Tibial nerve (tissue), 4 donors: ENCODE results near the gene RIN3. TPM values are rescaled to one million over a fixed set of nuclear protein-coding genes. Genes with fewer than 3 reads are reported as not detected.
A peak's percentile ranks its signal among the peaks of the same experiment; 100 is the strongest.

Experiments used
- DNase-seq, 2 donors: peaks; one replicate each; pipeline ENCODE4 v3.0.0-alpha.2; 2019; ENCODE audit warnings: low spot score in 2 of 2
- H3K27ac ChIP-seq, 4 donors: fragments of 200-600 bp; sonication (generic) in 3 of 4; one replicate each; pipeline ENCODE4 v1.5.1; 2017 to 2019; ENCODE audit warnings: mild to moderate bottlenecking in 1 of 4
- H3K27me3 ChIP-seq, 2 donors: fragments of 200-600 bp; sonication (generic) in 1 of 2; one replicate each; pipeline versions ENCODE4 v1.5.1 to v1.6.0; 2017 to 2019
- H3K36me3 ChIP-seq, 3 donors: fragments of 200-600 bp; sonication (generic); one replicate each; pipeline ENCODE4 v1.5.1; 2018 to 2019
- H3K4me1 ChIP-seq, 4 donors: fragments of 200-600 bp; sonication (generic) in 3 of 4; one replicate each; pipeline ENCODE4 v1.5.1; 2017 to 2019
- H3K4me3 ChIP-seq, 4 donors: fragments of 200-600 bp; sonication (generic) in 3 of 4; one replicate each; pipeline ENCODE4 v1.5.1; 2017 to 2019; ENCODE audit warnings: mild to moderate bottlenecking in 1 of 4, moderate library complexity in 1 of 4
- H3K9me3 ChIP-seq, 4 donors: fragments of 200-600 bp; sonication (generic) in 3 of 4; one replicate each; pipeline ENCODE4 v1.5.1; 2017 to 2019
- EP300 ChIP-seq, 2 donors: sonication (generic); formaldehyde crosslinking; IDR thresholded peaks; one replicate each; pipeline ENCODE4 v1.6.1; 2017; ENCODE audit warnings: antibody characterized with exemption in 2 of 2, mild to moderate bottlenecking in 1 of 2
- POLR2A ChIP-seq, 2 donors: fragments of 450-650 bp; IDR thresholded peaks; one replicate each; pipeline ENCODE4 v1.6.1; 2017; ENCODE audit warnings: antibody characterized with exemption in 2 of 2, mild to moderate bottlenecking in 2 of 2, moderate library complexity in 2 of 2
- WGBS, 2 donors: methylation state at CpG; one replicate each; pipeline ENCODE4 v1.1.5; 2018; 5-methylcytosine and 5-hydroxymethylcytosine counted together
- total RNA-seq, 4 donors: library from RNA; depleted of rRNA; stranded (reverse); fragments of >200 nt; gene quantifications; one replicate each; pipeline ENCODE4 v1.1.0, GENCODE V29; 2016
- TF ChIP-seq, protein P1 (sequence below), 5 experiments: fragments of 200-600 bp in 3 of 5; fragments of 450-650 bp in 2 of 5; sonication (generic) in 3 of 5; IDR thresholded peaks; one replicate each; pipeline ENCODE4 v1.5.1; 2016 to 2019; ENCODE audit warnings: antibody characterized with exemption in 5 of 5, mild to moderate bottlenecking in 3 of 5, moderate library complexity in 2 of 5

RIN3 gene
- total RNA-seq, 4 donors from 2014 or later: 14.2 to 34.2 (median 15.5) TPM

- H3K27me3 ChIP-seq: no peaks in the 10 kb centered on the region
- peaks cover 0 to 10% (median 0%) of the 10 kb centered on the region in 4 donors for H3K4me1 ChIP-seq
- H3K36me3 ChIP-seq: no peaks in the 10 kb centered on the region
- H3K4me3 ChIP-seq: no peak overlapping the region
- no peaks in the 10 kb centered on the region for H3K9me3 ChIP-seq
- no peak for DNase-seq
- TF ChIP-seq POLR2A (IDR thresholded peaks at IDR 0.05): no peak
- TF ChIP-seq EP300 (IDR thresholded peaks at IDR 0.05): no peak
- 67 to 77% methylated on average over 7 of the region's 7 CpGs for whole genome bisulfite sequencing, 2 donors
- no peak overlapping the region for H3K27ac ChIP-seq
These were observed 32.9 kb downstream of the RIN3 start for GRCh38 chr14:92546347-92547053.

GRCh38 chr14:92549105-92549858 lies 35.7 kb downstream of the RIN3 start:
- Histone ChIP-seq H3K27ac (peak overlapping the region in 2 of 4 donors; percentile 65 to 70), H3K4me1 (peaks cover 0 to 19% (median 4%) of the 10 kb centered on the region in 4 donors), H3K9me3 (no peaks in the 10 kb centered on the region), H3K4me3 (no peak overlapping the region), H3K36me3 (no peaks in the 10 kb centered on the region), H3K27me3 (no peaks in the 10 kb centered on the region)
- no peak for TF ChIP-seq EP300 (IDR thresholded peaks at IDR 0.05)
- no peak for TF ChIP-seq POLR2A (IDR thresholded peaks at IDR 0.05)
- TF ChIP-seq, protein P1, sequence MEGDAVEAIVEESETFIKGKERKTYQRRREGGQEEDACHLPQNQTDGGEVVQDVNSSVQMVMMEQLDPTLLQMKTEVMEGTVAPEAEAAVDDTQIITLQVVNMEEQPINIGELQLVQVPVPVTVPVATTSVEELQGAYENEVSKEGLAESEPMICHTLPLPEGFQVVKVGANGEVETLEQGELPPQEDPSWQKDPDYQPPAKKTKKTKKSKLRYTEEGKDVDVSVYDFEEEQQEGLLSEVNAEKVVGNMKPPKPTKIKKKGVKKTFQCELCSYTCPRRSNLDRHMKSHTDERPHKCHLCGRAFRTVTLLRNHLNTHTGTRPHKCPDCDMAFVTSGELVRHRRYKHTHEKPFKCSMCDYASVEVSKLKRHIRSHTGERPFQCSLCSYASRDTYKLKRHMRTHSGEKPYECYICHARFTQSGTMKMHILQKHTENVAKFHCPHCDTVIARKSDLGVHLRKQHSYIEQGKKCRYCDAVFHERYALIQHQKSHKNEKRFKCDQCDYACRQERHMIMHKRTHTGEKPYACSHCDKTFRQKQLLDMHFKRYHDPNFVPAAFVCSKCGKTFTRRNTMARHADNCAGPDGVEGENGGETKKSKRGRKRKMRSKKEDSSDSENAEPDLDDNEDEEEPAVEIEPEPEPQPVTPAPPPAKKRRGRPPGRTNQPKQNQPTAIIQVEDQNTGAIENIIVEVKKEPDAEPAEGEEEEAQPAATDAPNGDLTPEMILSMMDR (IDR thresholded peaks at IDR 0.05): no peak
- no peak for DNase-seq
- WGBS, 2 donors: 67 to 73% methylated on average over 15 to 16 of the region's 17 CpGs

DNA sequence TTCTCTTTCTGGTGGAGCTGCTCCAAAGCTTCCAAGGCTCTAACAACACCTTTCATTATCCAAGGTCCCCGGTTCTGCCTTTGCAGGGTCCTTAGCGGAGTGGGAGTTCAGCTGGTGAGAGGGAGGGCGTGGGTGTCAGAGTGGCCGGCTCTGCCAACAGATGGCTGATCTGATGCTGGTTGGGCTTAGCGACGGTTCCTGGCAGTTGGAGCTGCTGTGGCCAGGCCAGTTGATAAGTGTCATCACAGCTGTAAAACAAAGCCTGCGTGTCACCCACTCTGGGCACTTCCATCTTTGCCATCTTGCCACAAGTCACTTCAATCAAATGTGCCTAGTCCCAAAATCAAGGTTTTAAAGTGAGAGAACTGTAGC lies 36.3 kb downstream of the RIN3 start:
- TF ChIP-seq POLR2A (IDR thresholded peaks at IDR 0.05) (no peak), EP300 (IDR thresholded peaks at IDR 0.05) (no peak)
- TF ChIP-seq, protein P1 (IDR thresholded peaks at IDR 0.05): no peak
- Histone ChIP-seq H3K9me3 (no peaks in the 10 kb centered on the region), H3K27ac (peak overlapping the region in 2 of 4 donors; percentile 65 to 70), H3K27me3 (no peaks in the 10 kb centered on the region), H3K4me3 (peak overlapping the region in 1 of 4 donors; percentile 11), H3K36me3 (no peaks in the 10 kb centered on the region), H3K4me1 (peaks cover 0 to 19% (median 4%) of the 10 kb centered on the region in 4 donors)
- peak in 1 of 2 donors; percentile 17 for DNase-seq
- 20 to 22% methylated on average over 7 of the region's 7 CpGs for WGBS, 2 donors

DNA sequence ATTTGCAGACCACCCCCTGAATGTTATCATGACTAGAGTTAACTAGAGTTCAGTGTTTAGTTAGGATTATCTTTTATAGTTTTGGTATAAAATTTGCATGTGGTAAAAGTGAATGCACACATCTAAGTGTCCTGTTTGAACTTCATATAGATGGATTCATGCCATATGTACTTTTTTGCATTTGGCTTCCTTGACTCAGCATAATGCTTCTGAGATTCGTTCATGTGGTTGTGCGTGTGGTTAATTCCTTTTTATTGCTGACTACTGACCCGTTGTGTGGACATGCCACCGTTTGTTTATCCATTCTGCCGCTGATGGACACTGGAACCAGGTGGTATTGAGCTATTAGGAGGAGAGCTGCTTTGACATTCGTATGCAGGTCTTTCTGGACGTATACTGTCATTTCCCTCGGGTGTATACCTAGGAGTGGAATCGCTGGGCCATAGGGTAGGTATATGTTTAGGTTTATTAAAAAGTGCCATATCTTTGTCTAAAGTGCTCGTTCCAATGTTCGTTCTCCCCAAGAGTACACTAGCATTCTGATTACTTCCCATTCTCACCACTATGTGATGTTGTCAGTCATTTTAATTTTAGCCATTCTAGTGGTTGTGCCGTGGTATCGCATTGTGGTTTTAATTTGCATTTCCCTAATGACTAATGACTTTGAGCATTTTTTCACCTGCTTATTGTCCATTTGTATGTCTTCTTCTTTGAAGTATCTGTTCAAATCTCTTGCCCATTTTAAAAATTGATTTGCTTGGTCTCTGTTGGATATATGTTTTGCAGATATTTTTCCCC lies 37.7 kb downstream of the RIN3 start:
- Histone ChIP-seq H3K9me3 (no peaks in the 10 kb centered on the region), H3K4me1 (peaks cover 0 to 19% (median 6%) of the 10 kb centered on the region in 4 donors), H3K27ac (no peak overlapping the region), H3K36me3 (no peaks in the 10 kb centered on the region), H3K27me3 (no peaks in the 10 kb centered on the region), H3K4me3 (no peak overlapping the region)
- 82 to 83% methylated on average over 13 of the region's 13 CpGs for WGBS, 2 donors
- TF ChIP-seq, protein P1 (IDR thresholded peaks at IDR 0.05): peak in 2 of 5 experiments; percentile 18
- no peak for TF ChIP-seq POLR2A (IDR thresholded peaks at IDR 0.05)
- TF ChIP-seq EP300 (IDR thresholded peaks at IDR 0.05): no peak
- DNase-seq: no peak

DNA sequence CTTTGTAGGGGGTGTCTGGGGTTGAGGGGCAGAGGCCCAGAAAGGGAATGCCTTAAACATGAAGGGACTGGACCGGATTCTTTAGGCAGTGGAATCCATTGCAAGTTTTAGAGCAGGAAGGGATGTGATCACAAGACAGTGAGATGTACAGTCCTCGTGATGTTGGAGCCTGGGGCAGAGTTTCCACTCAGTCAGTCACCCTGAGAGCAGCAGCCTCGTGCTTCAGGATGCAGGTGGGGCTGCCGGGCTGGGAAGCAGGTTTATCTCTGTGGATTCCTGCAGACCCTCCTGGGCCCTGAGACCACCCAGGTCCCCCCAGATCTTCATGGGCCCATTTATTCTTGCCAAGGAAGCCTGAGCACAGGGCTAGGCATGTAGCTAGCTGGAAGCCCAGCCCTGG lies 38.5 kb downstream of the RIN3 start:
- Histone ChIP-seq H3K9me3 (no peaks in the 10 kb centered on the region), H3K4me1 (peaks cover 0 to 19% (median 6%) of the 10 kb centered on the region in 4 donors), H3K4me3 (no peak overlapping the region), H3K27ac (no peak overlapping the region), H3K36me3 (peaks cover 0 to 5% (median 0%) of the 10 kb centered on the region in 3 donors), H3K27me3 (no peaks in the 10 kb centered on the region)
- no peak for DNase-seq
- TF ChIP-seq POLR2A (IDR thresholded peaks at IDR 0.05) (no peak), EP300 (IDR thresholded peaks at IDR 0.05) (no peak)
- TF ChIP-seq, protein P1 (IDR thresholded peaks at IDR 0.05): no peak
- 56 to 78% methylated on average over 4 of the region's 4 CpGs for WGBS, 2 donors
